Lower lobe of right lung (tissue), 2 donors: Measurements from ENCODE around the gene ARHGAP22. TPM values are rescaled to one million over a fixed set of nuclear protein-coding genes. Genes with fewer than 3 reads are reported as not detected.

Experiments
- ATAC-seq, 2 donors: fragments of 200-7000 bp; cut with Tn5 transposase; one replicate each; pipeline ENCODE4 v1.9.1; 2020 to 2022; ENCODE audit warnings: mild to moderate bottlenecking in 2 of 2, moderate library complexity in 2 of 2
- DNase-seq: peaks from one replicate; pipeline ENCODE4 v3.0.0-alpha.2; 2020
- H3K27ac ChIP-seq: fragments of 200-600 bp; one replicate; pipeline ENCODE4 v1.8.0; 2022
- H3K27me3 ChIP-seq: fragments of 200-600 bp; one replicate; pipeline ENCODE4 v1.8.0; 2022; ENCODE audit warnings: low read depth
- H3K36me3 ChIP-seq: fragments of 200-600 bp; one replicate; pipeline ENCODE4 v1.8.0; 2022; ENCODE audit warnings: mild to moderate bottlenecking
- H3K4me1 ChIP-seq: fragments of 200-600 bp; one replicate; pipeline ENCODE4 v1.8.0; 2022
- H3K4me3 ChIP-seq: fragments of 200-600 bp; one replicate; pipeline ENCODE4 v1.8.0; 2022; ENCODE audit warnings: mild to moderate bottlenecking
- H3K9me3 ChIP-seq: fragments of 200-600 bp; one replicate; pipeline ENCODE4 v1.8.0; 2022
- CTCF ChIP-seq: fragments of 200-600 bp; IDR thresholded peaks from one replicate; pipeline ENCODE4 v1.8.0; 2022; ENCODE audit warnings: antibody characterized with exemption, mild to moderate bottlenecking
- intact Hi-C: fragments of 100-400 bp; cut with DNase I; formaldehyde crosslinking; loops from one replicate; pipeline ENCODE4 v1.11.0; 2022
- total RNA-seq: library from RNA; stranded (reverse); fragmentation: NEBNext Ultra II Directional; extraction: Animal tissue kit (Norgen Biotek cat#: 25700); gene quantifications from one replicate; pipeline ENCODE4 v1.2.1, GENCODE V29; 2021
- donor health status: DM: no; HTN: yes; CAD: no; lungs with severe emphysema.

ARHGAP22 gene
- total RNA-seq, 1 donor from 2014 or later, result 9.6 TPM

GRCh38 chr10:48444861-48445841 is 159.7 kb downstream of the ARHGAP22 start:
- Histone ChIP-seq H3K27me3 (no peaks in the 10 kb centered on the region), H3K4me1 (no peaks in the 10 kb centered on the region), H3K36me3 (no peaks in the 10 kb centered on the region), H3K9me3 (no peaks in the 10 kb centered on the region), H3K4me3 (no peak overlapping the region), H3K27ac (no peak overlapping the region)
- intact Hi-C loops, result no loop called here
- ATAC-seq (no peak), DNase-seq (no peak)
- TF ChIP-seq CTCF, result no peak

GRCh38 chr10:48444266-48444665 is 160.6 kb downstream of the ARHGAP22 start:
- ATAC-seq (peak in 1 of 2 donors; percentile 39), DNase-seq (no peak)
- Histone ChIP-seq H3K9me3 (no peaks in the 10 kb centered on the region), H3K36me3 (no peaks in the 10 kb centered on the region), H3K27me3 (no peaks in the 10 kb centered on the region), H3K27ac (no peak overlapping the region), H3K4me3 (no peak overlapping the region), H3K4me1 (no peaks in the 10 kb centered on the region)
- TF ChIP-seq CTCF, result no peak
- intact Hi-C loops, result no loop called here

GRCh38 chr10:48442809-48443177 is 162.1 kb downstream of the ARHGAP22 start:
- H3K36me3 ChIP-seq, result peaks cover 3% of the 10 kb centered on the region
- H3K9me3 ChIP-seq, result no peaks in the 10 kb centered on the region
- H3K4me1 ChIP-seq, result no peaks in the 10 kb centered on the region
- H3K4me3 ChIP-seq, result no peak overlapping the region
- H3K27me3 ChIP-seq, result no peaks in the 10 kb centered on the region
- intact Hi-C loops, result no loop called here
- TF ChIP-seq CTCF, result no peak
- no peak for DNase-seq
- H3K27ac ChIP-seq, result no peak overlapping the region
- no peak for ATAC-seq

- Histone ChIP-seq H3K4me3 (no peak overlapping the region), H3K9me3 (no peaks in the 10 kb centered on the region), H3K4me1 (no peaks in the 10 kb centered on the region), H3K27me3 (no peaks in the 10 kb centered on the region), H3K27ac (no peak overlapping the region), H3K36me3 (peaks cover 4% of the 10 kb centered on the region)
- TF ChIP-seq CTCF, result no peak
- intact Hi-C loops, result no loop called here
- DNase-seq, result no peak
- no peak for ATAC-seq
Observed at GRCh38 chr10:48442090-48442808, 162.6 kb downstream of the ARHGAP22 start.

- Histone ChIP-seq H3K4me1 (no peaks in the 10 kb centered on the region), H3K4me3 (no peak overlapping the region), H3K27ac (no peak overlapping the region), H3K27me3 (no peaks in the 10 kb centered on the region), H3K9me3 (no peaks in the 10 kb centered on the region), H3K36me3 (peaks cover 16% of the 10 kb centered on the region)
- DNase-seq (no peak), ATAC-seq (no peak)
- intact Hi-C loops, result no loop called here
- TF ChIP-seq CTCF, result no peak
Observed at GRCh38 chr10:48440771-48441170, 164.1 kb downstream of the ARHGAP22 start.
